Measurements from ENCODE around the gene CDH13.

CDH13 gene

GRCh38 chr16:83130039-83130438 lies 503.3 kb downstream of the CDH13 start:
- TF ChIP-seq CTCF (IDR thresholded peaks at IDR 0.05; ENCODE audit: insufficient read depth, low read length, poor library complexity, severe bottlenecking) = no peak
- Histone ChIP-seq H3K36me3 (ENCODE audit: control insufficient read depth, insufficient read depth, low read length) (no peaks in the 10 kb centered on the region), H3K27me3 (replicated peaks; ENCODE audit: control insufficient read depth, insufficient read depth, low read length) (no peaks in the 10 kb centered on the region), H3K4me3 (replicated peaks; ENCODE audit: low read depth, low read length) (no peak overlapping the region)
- no peak for DNase-seq (ENCODE audit: extremely low read depth, insufficient read length)

GRCh38 chr16:83134638-83135037 lies 507.9 kb downstream of the CDH13 start:
- DNase-seq (ENCODE audit: extremely low read depth, insufficient read length) = no peak
- no peak for TF ChIP-seq CTCF (IDR thresholded peaks at IDR 0.05; ENCODE audit: insufficient read depth, low read length, poor library complexity, severe bottlenecking)
- H3K27me3 ChIP-seq (replicated peaks; ENCODE audit: control insufficient read depth, insufficient read depth, low read length) = no peaks in the 10 kb centered on the region
- no peak overlapping the region for H3K4me3 ChIP-seq (replicated peaks; ENCODE audit: low read depth, low read length)
- no peaks in the 10 kb centered on the region for H3K36me3 ChIP-seq (ENCODE audit: control insufficient read depth, insufficient read depth, low read length)

GRCh38 chr16:83136419-83136818 lies 509.6 kb downstream of the CDH13 start:
- no peak overlapping the region for H3K4me3 ChIP-seq (replicated peaks; ENCODE audit: low read depth, low read length)
- DNase-seq (ENCODE audit: extremely low read depth, insufficient read length) = no peak
- TF ChIP-seq CTCF (IDR thresholded peaks at IDR 0.05; ENCODE audit: insufficient read depth, low read length, poor library complexity, severe bottlenecking) = no peak
- no peaks in the 10 kb centered on the region for H3K36me3 ChIP-seq (ENCODE audit: control insufficient read depth, insufficient read depth, low read length)
- H3K27me3 ChIP-seq (replicated peaks; ENCODE audit: control insufficient read depth, insufficient read depth, low read length) = no peaks in the 10 kb centered on the region

- TF ChIP-seq CTCF (IDR thresholded peaks at IDR 0.05; ENCODE audit: insufficient read depth, low read length, poor library complexity, severe bottlenecking) = no peak
- H3K4me3 ChIP-seq (replicated peaks; ENCODE audit: low read depth, low read length) = no peak overlapping the region
- H3K36me3 ChIP-seq (ENCODE audit: control insufficient read depth, insufficient read depth, low read length) = no peaks in the 10 kb centered on the region
- no peaks in the 10 kb centered on the region for H3K27me3 ChIP-seq (replicated peaks; ENCODE audit: control insufficient read depth, insufficient read depth, low read length)
- no peak for DNase-seq (ENCODE audit: extremely low read depth, insufficient read length)
Measured at GRCh38 chr16:83136924-83137323, 510.2 kb downstream of the CDH13 start.

- Histone ChIP-seq H3K4me3 (replicated peaks; ENCODE audit: low read depth, low read length) (no peak overlapping the region), H3K27me3 (replicated peaks; ENCODE audit: control insufficient read depth, insufficient read depth, low read length) (no peaks in the 10 kb centered on the region), H3K36me3 (ENCODE audit: control insufficient read depth, insufficient read depth, low read length) (no peaks in the 10 kb centered on the region)
- DNase-seq (ENCODE audit: extremely low read depth, insufficient read length) = no peak
- no peak for TF ChIP-seq CTCF (IDR thresholded peaks at IDR 0.05; ENCODE audit: insufficient read depth, low read length, poor library complexity, severe bottlenecking)
Measured at GRCh38 chr16:83137326-83137781, 510.6 kb downstream of the CDH13 start.

- no peak for DNase-seq (ENCODE audit: extremely low read depth, insufficient read length)
- Histone ChIP-seq H3K36me3 (ENCODE audit: control insufficient read depth, insufficient read depth, low read length) (no peaks in the 10 kb centered on the region), H3K27me3 (replicated peaks; ENCODE audit: control insufficient read depth, insufficient read depth, low read length) (no peaks in the 10 kb centered on the region), H3K4me3 (replicated peaks; ENCODE audit: low read depth, low read length) (no peak overlapping the region)
- TF ChIP-seq CTCF (IDR thresholded peaks at IDR 0.05; ENCODE audit: insufficient read depth, low read length, poor library complexity, severe bottlenecking) = no peak
Measured at GRCh38 chr16:83137894-83138293, 511.1 kb downstream of the CDH13 start.
